Fibroblast of villous mesenchyme (primary cell): Measurements from ENCODE around the gene HSPB8. TPM values are rescaled to one million over a fixed set of nuclear protein-coding genes. Genes with fewer than 3 reads are reported as not detected.
A peak's percentile ranks its signal among the peaks of the same experiment; 100 is the strongest.

ENCODE experiments used
- DNase-seq: peaks from one replicate; pipeline ENCODE4 v3.0.0-alpha.2; 2010; ENCODE audit warnings: low read depth
- H3K4me3 ChIP-seq: 2 replicates; pipeline ENCODE4 v1.5.1; 2011; ENCODE audit warnings: low read depth, mild to moderate bottlenecking, low read length
- CTCF ChIP-seq: IDR thresholded peaks from 2 replicates; pipeline ENCODE4 v1.5.1; 2012; ENCODE audit warnings: low read depth, mild to moderate bottlenecking, low read length; ENCODE audit not compliant: insufficient read depth
- total RNA-seq: library from RNA; depleted of rRNA; stranded (reverse); fragments of >200 nt; gene quantifications from 2 replicates; pipeline ENCODE4 v1.2.3, GENCODE V29; 2012

HSPB8 gene
- total RNA-seq, 1 donor, result 22.0 TPM

DNA sequence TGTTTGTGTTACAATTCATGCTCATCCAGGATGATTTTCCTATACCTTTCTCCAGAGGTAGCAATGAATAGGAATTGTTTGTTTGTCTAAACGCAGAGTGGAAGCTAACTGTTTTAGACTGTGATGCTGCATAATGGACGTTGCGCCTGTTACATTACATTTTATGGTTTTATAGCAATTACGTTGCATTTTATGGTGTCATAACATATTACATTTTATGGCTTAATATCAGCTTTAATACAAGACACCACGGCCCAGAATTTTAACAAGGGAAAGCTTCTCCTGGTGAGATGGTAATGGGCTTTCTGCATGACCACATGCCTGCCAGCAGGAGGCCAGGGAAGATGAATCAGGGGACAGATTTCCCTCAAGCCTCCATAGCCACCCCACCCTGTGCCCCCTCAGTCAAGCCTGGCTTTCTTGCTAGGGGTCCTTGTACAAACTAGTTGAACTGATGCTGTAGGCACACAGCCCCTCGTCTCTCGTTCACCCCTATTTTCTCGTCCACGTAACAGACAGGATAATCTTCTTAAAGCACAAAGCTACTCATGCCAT, 56.5 kb downstream of the HSPB8 start:
- TF ChIP-seq CTCF, result peak; percentile 23

GRCh38 chr12:119236372-119236771, 57.6 kb downstream of the HSPB8 start:
- no peak for DNase-seq
- no peak overlapping the region for H3K4me3 ChIP-seq
- no peak for TF ChIP-seq CTCF

More for the DNA sequence above, 56.5 kb downstream of the HSPB8 start:
- no peak overlapping the region for H3K4me3 ChIP-seq
- no peak for DNase-seq

- DNase-seq, result no peak
Observed at GRCh38 chr12:119239040-119239439, 60.3 kb downstream of the HSPB8 start.

GRCh38 chr12:119241049-119241448, 62.3 kb downstream of the HSPB8 start:
- DNase-seq, result no peak
- no peak overlapping the region for H3K4me3 ChIP-seq
- no peak for TF ChIP-seq CTCF

More at GRCh38 chr12:119239040-119239439, 60.3 kb downstream of the HSPB8 start:
- TF ChIP-seq CTCF, result no peak
- no peak overlapping the region for H3K4me3 ChIP-seq

- TF ChIP-seq CTCF, result no peak
- no peak for DNase-seq
Observed at GRCh38 chr12:119241580-119242169, 62.9 kb downstream of the HSPB8 start.

More at GRCh38 chr12:119241580-119242169, 62.9 kb downstream of the HSPB8 start:
- no peak overlapping the region for H3K4me3 ChIP-seq

Other genes with a start within 250 kb of the HSPB8 start
- not detected in 2 replicates for gene SRRM4, start 197.4 kb upstream of the HSPB8 start, total RNA-seq
- not detected in 2 replicates for gene CCDC60, start 155.8 kb downstream of the HSPB8 start, total RNA-seq